Neural cell (in vitro differentiated cells): ENCODE measurements around the gene SGSM1. TPM values are rescaled to one million over a fixed set of nuclear protein-coding genes. Genes with fewer than 3 reads are reported as not detected.

ENCODE experiments used
- H2AFZ ChIP-seq: fragments of 200-600, 300-800 bp; sonication (generic), shearing (Covaris generic); 2 replicates; pipeline ENCODE4 v1.6.0; 2014; ENCODE audit warnings: low read depth, mild to moderate bottlenecking, antibody characterized with exemption, low read length, moderate library complexity
- H3F3A ChIP-seq: fragments of 200-600 bp; shearing (Covaris generic); 2 replicates; pipeline ENCODE4 v1.6.1; 2016; ENCODE audit warnings: mild to moderate bottlenecking, moderate library complexity, mixed read lengths, antibody characterized with exemption, low read length; ENCODE audit not compliant: insufficient read depth, poor library complexity, severe bottlenecking
- H3K27ac ChIP-seq: fragments of 200-600, 300-800 bp; sonication (generic), shearing (Covaris generic); 2 replicates; pipeline ENCODE4 v1.5.1; 2014; ENCODE audit warnings: mild to moderate bottlenecking, low read length, moderate library complexity
- H3K27me3 ChIP-seq: fragments of 300-800, 200-600 bp; sonication (generic), shearing (Covaris generic); 2 replicates; pipeline ENCODE4 v1.6.0; 2014; ENCODE audit warnings: mild to moderate bottlenecking, low read depth, low read length, moderate library complexity; ENCODE audit not compliant: insufficient read depth
- H3K36me3 ChIP-seq: fragments of 300-800, 200-600 bp; sonication (generic), shearing (Covaris generic); 2 replicates; pipeline ENCODE4 v1.5.1; 2014; ENCODE audit warnings: mild to moderate bottlenecking, antibody characterized with exemption, low read length, moderate library complexity; ENCODE audit not compliant: insufficient read depth
- H3K4me2 ChIP-seq: fragments of 300-800, 200-600 bp; sonication (generic), shearing (Covaris generic); 2 replicates; pipeline ENCODE4 v1.6.0; 2014; ENCODE audit warnings: mild to moderate bottlenecking, low read length
- H3K4me3 ChIP-seq: fragments of 300-800, 200-600 bp; sonication (generic), shearing (Covaris generic); 2 replicates; pipeline ENCODE4 v1.5.1; 2014; ENCODE audit warnings: mild to moderate bottlenecking, low read length, moderate library complexity
- H3K79me2 ChIP-seq: fragments of 200-600 bp; shearing (Covaris generic); replicated peaks from 2 replicates; pipeline ENCODE4 v1.6.0; 2014; ENCODE audit warnings: mild to moderate bottlenecking, low read length, moderate library complexity; ENCODE audit not compliant: insufficient read depth
- H3K9ac ChIP-seq: fragments of 300-800, 200-600 bp; sonication (generic), shearing (Covaris generic); 2 replicates; pipeline ENCODE4 v1.6.1; 2016; ENCODE audit warnings: mild to moderate bottlenecking, low read length, mixed read lengths
- H3K9me2 ChIP-seq: fragments of 200-600 bp; shearing (Covaris generic); 2 replicates; pipeline ENCODE4 v1.6.1; 2016; ENCODE audit warnings: mild to moderate bottlenecking, low read length, mixed read lengths; ENCODE audit not compliant: insufficient read depth
- H3K9me3 ChIP-seq: fragments of 200-600, 300-800 bp; sonication (generic), shearing (Covaris generic); 2 replicates; pipeline ENCODE4 v1.6.1; 2016; ENCODE audit warnings: mild to moderate bottlenecking, mixed run types, low read length, moderate library complexity, mixed read lengths
- H4K20me1 ChIP-seq: fragments of 200-600 bp; shearing (Covaris generic); 2 replicates; pipeline ENCODE4 v1.6.1; 2016; ENCODE audit warnings: mild to moderate bottlenecking, mixed run types; ENCODE audit not compliant: insufficient read depth
- EP300 ChIP-seq: fragments of 450-650 bp; conservative IDR thresholded peaks from 2 replicates; pipeline ENCODE4 v1.6.1; 2014; ENCODE audit warnings: antibody characterized with exemption, mild to moderate bottlenecking, moderate library complexity; ENCODE audit not compliant: poor library complexity, severe bottlenecking
- EZH2 ChIP-seq: fragments of 200-600, 300-800 bp; shearing (Covaris generic), sonication (generic); IDR thresholded peaks from 2 replicates; pipeline ENCODE4 v1.6.1; 2014; ENCODE audit warnings: antibody characterized with exemption, low read length, borderline replicate concordance, mild to moderate bottlenecking; ENCODE audit not compliant: insufficient read depth, poor library complexity, severe bottlenecking
- MXI1 ChIP-seq: fragments of 450-650 bp; conservative IDR thresholded peaks from 2 replicates; pipeline ENCODE4 v1.6.1; 2014; ENCODE audit warnings: antibody characterized with exemption, mild to moderate bottlenecking; ENCODE audit not compliant: poor library complexity, severe bottlenecking
- POLR2AphosphoS5 ChIP-seq: IDR thresholded peaks from 2 replicates; pipeline ENCODE4 v1.6.1; 2012
- RAD21 ChIP-seq: fragments of 450-650 bp; conservative IDR thresholded peaks from 2 replicates; pipeline ENCODE4 v1.6.1; 2014; ENCODE audit warnings: antibody characterized with exemption, mild to moderate bottlenecking, moderate library complexity
- SMC3 ChIP-seq: fragments of 450-650 bp; conservative IDR thresholded peaks from 2 replicates; pipeline ENCODE4 v1.6.1; 2014; ENCODE audit warnings: antibody characterized with exemption, mild to moderate bottlenecking, moderate library complexity; ENCODE audit not compliant: poor library complexity
- TAF1 ChIP-seq: IDR thresholded peaks from 2 replicates; pipeline ENCODE4 v1.6.1; 2012; ENCODE audit warnings: low read depth
- polyA plus RNA-seq: library from polyadenylated mRNA; depleted of rRNA; stranded (reverse); fragments of >200 nt; gene quantifications from 2 replicates; pipeline ENCODE4 v1.2.3, GENCODE V29; 2014
- TF ChIP-seq, protein P1 (sequence below): IDR thresholded peaks from 2 replicates; pipeline ENCODE4 v1.6.1; 2012; ENCODE audit warnings: borderline replicate concordance
- TF ChIP-seq, protein P2 (sequence below): fragments of 450-650 bp; IDR thresholded peaks from 2 replicates; pipeline ENCODE4 v1.5.1; 2014; ENCODE audit warnings: antibody characterized with exemption, mild to moderate bottlenecking, moderate library complexity; ENCODE audit not compliant: poor library complexity, severe bottlenecking

SGSM1 gene
- polyA plus RNA-seq, 1 donor from 2014 or later, result 7.5 TPM

DNA sequence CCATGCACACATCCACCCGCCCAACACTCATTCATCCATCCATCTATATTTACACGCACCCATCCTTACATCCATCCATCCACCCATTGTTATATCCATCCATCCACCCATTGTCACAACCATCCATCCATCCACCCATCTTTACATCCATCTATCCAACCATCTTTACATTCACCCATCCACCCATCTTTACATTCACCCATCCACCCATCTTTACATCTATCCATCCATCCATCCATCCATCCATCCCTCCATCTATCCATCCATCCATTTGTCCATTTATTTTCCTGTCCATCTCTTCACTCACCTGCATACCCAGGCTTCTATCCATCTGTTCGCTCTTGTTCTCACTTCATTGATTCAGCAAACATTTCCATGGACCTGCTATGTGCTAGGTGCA, 49.8 kb downstream of the SGSM1 start:
- H3K4me3 ChIP-seq, result no peak overlapping the region
- no peaks in the 10 kb centered on the region for H3K9me3 ChIP-seq
- no peaks in the 10 kb centered on the region for H3K79me2 ChIP-seq
- no peak overlapping the region for H3K27ac ChIP-seq
- no peaks in the 10 kb centered on the region for H3K9me2 ChIP-seq
- TF ChIP-seq SMC3, result no peak
- no peak for TF ChIP-seq MXI1
- TF ChIP-seq TAF1, result no peak
- no peak for TF ChIP-seq POLR2AphosphoS5
- TF ChIP-seq, protein P1, sequence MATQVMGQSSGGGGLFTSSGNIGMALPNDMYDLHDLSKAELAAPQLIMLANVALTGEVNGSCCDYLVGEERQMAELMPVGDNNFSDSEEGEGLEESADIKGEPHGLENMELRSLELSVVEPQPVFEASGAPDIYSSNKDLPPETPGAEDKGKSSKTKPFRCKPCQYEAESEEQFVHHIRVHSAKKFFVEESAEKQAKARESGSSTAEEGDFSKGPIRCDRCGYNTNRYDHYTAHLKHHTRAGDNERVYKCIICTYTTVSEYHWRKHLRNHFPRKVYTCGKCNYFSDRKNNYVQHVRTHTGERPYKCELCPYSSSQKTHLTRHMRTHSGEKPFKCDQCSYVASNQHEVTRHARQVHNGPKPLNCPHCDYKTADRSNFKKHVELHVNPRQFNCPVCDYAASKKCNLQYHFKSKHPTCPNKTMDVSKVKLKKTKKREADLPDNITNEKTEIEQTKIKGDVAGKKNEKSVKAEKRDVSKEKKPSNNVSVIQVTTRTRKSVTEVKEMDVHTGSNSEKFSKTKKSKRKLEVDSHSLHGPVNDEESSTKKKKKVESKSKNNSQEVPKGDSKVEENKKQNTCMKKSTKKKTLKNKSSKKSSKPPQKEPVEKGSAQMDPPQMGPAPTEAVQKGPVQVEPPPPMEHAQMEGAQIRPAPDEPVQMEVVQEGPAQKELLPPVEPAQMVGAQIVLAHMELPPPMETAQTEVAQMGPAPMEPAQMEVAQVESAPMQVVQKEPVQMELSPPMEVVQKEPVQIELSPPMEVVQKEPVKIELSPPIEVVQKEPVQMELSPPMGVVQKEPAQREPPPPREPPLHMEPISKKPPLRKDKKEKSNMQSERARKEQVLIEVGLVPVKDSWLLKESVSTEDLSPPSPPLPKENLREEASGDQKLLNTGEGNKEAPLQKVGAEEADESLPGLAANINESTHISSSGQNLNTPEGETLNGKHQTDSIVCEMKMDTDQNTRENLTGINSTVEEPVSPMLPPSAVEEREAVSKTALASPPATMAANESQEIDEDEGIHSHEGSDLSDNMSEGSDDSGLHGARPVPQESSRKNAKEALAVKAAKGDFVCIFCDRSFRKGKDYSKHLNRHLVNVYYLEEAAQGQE, result no peak
- no peak for TF ChIP-seq EZH2
- no peak for TF ChIP-seq RAD21
- TF ChIP-seq, protein P2, sequence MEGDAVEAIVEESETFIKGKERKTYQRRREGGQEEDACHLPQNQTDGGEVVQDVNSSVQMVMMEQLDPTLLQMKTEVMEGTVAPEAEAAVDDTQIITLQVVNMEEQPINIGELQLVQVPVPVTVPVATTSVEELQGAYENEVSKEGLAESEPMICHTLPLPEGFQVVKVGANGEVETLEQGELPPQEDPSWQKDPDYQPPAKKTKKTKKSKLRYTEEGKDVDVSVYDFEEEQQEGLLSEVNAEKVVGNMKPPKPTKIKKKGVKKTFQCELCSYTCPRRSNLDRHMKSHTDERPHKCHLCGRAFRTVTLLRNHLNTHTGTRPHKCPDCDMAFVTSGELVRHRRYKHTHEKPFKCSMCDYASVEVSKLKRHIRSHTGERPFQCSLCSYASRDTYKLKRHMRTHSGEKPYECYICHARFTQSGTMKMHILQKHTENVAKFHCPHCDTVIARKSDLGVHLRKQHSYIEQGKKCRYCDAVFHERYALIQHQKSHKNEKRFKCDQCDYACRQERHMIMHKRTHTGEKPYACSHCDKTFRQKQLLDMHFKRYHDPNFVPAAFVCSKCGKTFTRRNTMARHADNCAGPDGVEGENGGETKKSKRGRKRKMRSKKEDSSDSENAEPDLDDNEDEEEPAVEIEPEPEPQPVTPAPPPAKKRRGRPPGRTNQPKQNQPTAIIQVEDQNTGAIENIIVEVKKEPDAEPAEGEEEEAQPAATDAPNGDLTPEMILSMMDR, result no peak
- no peak for TF ChIP-seq EP300
- H2AFZ ChIP-seq, result no peak overlapping the region
- H3F3A ChIP-seq, result no peaks in the 10 kb centered on the region
- no peaks in the 10 kb centered on the region for H3K27me3 ChIP-seq
- H3K9ac ChIP-seq, result no peak overlapping the region
- H4K20me1 ChIP-seq, result no peaks in the 10 kb centered on the region
- H3K4me2 ChIP-seq, result no peak overlapping the region
- no peaks in the 10 kb centered on the region for H3K36me3 ChIP-seq

DNA sequence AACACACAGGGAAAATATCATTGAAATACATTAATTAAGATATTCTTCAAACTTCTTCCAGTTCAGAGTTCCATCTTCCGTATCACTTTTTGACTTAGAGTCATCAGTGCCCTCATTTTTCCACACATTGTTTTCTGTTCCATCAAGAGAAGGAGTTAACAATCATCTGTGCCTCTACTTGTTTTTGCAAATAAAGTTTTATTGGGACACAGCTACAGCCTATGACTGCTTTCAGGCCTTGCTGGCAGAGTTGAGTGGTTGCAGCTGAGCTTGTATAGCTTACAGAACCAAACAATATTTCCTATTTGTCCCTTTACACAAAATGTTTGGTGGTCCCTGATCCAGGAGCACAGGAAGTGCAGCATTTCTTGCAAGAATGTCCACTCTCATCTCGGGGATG, 51.6 kb downstream of the SGSM1 start:
- no peaks in the 10 kb centered on the region for H3K27me3 ChIP-seq
- H3K9me2 ChIP-seq, result no peaks in the 10 kb centered on the region
- TF ChIP-seq, protein P2, result no peak
- TF ChIP-seq EP300 (no peak), TAF1 (no peak), SMC3 (no peak), EZH2 (no peak), POLR2AphosphoS5 (no peak), MXI1 (no peak), RAD21 (no peak)
- TF ChIP-seq, protein P1, result no peak
- no peaks in the 10 kb centered on the region for H3K9me3 ChIP-seq
- no peak overlapping the region for H3K4me2 ChIP-seq
- no peak overlapping the region for H3K27ac ChIP-seq
- no peaks in the 10 kb centered on the region for H4K20me1 ChIP-seq
- H3K4me3 ChIP-seq, result no peak overlapping the region
- H3K36me3 ChIP-seq, result no peaks in the 10 kb centered on the region
- no peaks in the 10 kb centered on the region for H3K79me2 ChIP-seq
- no peak overlapping the region for H3K9ac ChIP-seq
- H2AFZ ChIP-seq, result no peak overlapping the region
- H3F3A ChIP-seq, result no peaks in the 10 kb centered on the region
